Fibroblast of upper back skin (primary cell): ENCODE measurements around the gene RNF144A.
A peak's percentile ranks its signal among the peaks of the same experiment; 100 is the strongest.
"Not testable (repeated sequence)": the region's sequence is repeated elsewhere in the genome, so short reads cannot be mapped to it uniquely, and the experiment has no call there.

Source experiments
- DNase-seq: peaks from one replicate; pipeline ENCODE4 v3.0.0-alpha.2; 2013

The RNF144A gene

DNA sequence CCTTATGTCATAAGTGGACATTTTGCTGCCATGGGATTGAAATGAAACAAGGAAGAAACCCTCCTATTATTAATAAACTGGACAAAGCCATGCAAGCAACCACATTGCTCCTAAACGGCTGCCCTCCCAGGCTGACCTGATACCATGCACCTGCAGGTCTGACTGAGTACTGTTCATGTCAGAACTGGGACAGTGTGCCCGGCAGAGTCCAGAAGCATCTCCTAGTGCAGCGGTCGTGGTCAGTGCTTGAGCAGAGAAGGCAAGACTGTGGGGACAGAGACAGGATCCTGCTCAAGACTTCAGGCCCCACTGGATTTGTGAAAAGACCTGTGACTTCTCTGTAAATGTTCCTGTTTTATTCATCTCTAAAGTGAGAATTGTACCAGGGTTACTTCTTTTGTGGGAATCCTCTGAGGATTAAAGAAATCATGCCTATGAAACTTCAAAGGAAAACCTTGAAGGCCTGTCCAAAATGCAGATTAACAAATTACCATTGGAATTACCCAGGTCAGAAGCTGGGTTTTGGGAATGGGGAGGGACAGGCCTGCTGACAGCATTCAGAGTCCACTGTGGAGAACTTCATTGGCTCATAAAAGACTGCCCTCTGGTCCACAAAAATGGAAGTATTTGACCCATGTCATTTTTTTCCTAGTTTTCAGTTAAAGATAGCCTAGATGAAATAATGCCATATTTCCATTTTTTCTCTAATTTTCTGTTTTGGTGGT, 13.9 kb downstream of the RNF144A start:
- no peak for DNase-seq

DNA sequence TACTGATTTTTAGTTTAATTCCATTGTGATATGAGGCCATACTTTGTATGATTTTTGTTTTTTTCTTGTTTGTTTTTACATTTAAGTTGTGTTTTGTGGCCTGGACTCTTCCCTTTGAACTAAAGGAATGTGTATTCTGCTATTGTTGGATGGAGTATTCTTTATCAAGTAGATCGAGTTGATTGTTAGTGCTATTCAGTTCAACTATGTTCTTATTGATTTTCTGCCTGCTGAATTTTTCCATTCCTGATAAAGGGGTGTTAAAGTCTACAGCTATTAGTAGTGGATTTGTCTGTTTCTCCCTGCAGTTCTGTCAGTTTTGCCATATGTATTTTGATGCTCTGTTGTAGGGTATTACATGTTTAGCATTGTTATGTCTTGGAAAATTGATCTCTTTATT, 14.5 kb downstream of the RNF144A start:
- DNase-seq, result no peak

DNA sequence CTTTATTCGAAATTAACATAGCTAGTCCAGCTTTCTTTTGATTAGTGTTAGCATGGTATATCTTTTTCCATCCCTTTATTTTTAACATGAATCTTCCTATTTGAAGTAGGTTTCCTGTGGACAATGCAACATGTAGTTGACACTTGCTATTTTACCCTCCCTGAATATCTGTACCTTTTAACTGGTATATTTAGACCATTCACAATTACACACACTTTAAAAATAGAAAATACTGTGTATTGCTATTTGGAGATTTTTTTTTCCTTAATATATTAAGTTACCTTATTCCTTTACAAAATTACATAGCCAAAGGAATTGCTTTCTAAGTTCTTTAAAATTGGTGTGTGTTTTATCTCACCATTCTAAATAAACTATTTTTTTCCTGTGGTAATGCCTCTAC, 15.0 kb downstream of the RNF144A start:
- no peak for DNase-seq

DNA sequence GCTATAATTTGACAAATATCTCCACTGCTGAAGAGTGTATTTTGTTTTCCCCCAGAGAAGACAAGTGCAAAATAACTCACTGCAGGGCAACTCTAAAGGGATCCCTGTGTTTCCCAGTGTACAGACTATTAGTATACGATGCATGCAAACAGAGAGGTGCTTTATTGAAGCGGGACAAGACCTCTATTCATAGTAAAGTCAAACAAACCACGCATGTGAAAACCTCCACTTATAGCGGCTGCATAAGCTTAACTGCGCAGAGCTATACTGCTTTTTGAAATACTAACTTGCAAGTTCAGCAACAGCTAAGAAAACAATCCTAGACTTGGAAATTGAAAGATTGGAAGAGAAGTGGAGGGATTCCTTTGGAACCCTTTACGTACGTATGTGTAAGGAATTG, 15.6 kb downstream of the RNF144A start:
- DNase-seq, result no peak

DNA sequence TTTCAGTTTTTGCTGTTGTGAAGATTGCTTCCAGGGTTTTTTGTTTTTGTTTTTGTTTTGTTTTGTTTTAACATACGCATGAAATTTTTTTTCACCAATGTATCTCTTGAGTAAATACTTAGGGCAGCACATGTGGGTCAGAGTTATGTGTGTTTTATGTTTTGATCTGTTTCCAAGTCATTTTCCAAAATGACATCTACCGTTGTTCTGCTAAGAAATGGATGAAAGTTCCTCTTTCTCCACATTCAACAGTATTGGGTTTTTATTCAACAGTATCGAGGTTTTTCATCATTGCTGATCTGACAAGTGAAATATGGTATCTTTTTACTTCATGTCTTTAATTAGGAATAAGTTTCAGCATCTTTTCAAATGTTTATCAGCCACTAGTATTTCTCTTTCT, 16.7 kb downstream of the RNF144A start:
- no peak for DNase-seq

DNA sequence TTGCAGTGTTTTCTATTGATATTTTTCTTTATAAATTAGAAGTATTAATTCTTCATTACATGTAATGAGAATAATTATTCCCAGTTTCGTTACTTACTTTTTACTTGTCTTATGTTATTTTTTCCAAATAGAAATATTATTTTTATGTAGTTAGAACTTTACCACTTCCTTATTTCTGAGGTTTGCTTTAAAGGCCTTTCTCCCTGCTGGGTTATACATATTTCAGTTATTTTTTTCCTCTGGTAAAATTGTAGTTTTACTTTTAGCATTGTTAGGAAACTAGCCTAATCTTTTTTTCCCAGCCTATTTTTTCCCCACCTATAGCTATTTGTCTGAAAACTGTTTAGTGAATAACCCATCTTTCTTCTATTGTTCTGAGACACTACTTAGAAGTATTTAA, 17.1 kb downstream of the RNF144A start:
- DNase-seq, result no peak

DNA sequence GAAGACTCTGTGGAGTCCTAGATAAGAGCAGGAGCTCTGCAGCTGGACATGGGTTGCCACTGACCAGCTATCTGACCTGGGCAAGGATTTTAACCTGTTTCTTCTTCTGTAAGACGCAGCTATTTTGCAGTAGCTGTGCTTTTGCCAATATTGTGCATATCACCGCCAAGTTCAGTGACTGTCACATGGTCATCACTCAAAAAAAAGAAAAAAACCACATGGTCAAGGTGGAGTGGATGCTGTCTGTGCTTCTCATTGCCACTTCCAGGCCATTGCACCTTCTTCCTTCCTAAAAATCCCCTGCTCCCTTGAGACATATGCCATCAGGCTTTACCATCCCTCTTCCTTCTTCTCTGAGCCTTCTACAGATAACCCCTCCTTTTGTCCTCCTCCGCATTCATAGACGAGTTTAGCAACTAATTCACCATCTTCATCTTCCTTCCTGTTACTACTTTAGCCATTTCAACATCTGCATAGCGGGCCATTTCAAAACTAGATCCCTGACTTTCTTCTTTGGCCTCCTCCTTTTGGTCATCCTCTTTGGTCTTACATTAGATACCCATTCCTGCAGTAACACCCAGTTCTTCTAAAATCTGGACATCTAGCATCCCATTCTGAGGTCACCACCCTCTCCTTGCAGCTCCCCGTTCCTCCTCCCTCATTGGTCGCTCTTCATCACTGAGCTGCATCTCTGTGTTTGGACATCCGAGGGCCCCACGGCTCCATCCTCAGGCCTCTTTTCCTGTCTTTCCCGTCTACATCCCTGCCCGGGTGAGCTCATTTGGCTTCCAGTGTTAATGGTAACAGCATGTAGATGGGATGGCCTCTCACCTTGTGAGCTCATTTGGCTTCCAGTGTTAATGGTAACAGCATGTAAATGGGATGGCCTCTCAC, 17.8 kb downstream of the RNF144A start:
- DNase-seq, result no peak

DNA sequence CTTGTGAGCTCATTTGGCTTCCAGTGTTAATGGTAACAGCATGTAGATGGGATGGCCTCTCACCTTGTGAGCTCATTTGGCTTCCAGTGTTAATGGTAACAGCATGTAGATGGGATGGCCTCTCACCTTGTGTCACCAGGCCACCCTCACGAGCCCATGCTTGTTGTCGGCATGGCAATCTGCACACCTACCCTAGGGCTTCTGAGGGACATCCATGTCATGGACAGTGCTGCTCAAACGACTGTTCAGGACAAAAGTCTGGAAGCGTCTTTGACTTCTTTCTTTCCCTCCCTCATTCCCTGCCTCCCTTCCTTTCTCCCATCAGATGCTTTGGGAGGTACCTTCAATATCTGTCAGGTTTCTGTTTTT, 18.4 kb downstream of the RNF144A start:
- not testable (repeated sequence) for DNase-seq

DNA sequence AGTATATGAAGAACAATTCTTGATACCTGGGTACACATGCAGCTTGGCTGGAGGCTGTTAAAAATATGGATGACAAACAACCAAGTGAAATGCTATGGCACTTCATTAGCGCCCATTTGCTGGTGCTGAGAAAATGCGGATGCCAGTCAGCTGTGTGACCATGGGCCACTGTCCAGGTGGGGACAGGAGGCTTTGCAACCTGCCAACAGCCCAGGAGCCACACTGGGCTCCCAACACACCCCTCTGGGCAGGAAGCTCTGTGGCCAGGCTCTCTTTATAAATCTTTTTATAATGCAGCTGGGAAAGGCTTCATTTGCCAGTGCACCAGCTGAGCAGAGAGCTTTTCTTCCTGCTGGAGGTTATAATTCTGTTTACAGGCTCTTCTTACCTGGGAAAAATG, 19.9 kb downstream of the RNF144A start:
- DNase-seq, result no peak

DNA sequence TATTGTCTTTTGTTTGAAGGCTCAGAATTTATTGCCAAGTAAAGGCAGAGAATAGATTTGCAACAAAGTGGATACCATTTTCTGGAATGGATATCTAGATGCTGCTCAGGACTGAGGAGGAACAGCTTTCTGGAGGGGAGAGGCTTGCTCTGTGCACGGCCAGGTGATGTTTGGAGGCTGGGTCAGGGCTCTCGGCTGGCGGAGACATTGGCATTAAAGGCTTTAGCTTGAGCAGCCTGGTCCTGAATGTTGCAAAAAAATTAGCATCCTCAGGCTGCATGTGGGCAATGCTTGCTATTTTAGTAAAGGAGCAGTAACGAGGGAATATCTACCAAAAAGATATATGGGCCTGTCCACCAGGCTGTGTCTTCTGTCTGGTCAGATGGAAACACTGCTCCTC, 20.4 kb downstream of the RNF144A start:
- DNase-seq, result no peak

DNA sequence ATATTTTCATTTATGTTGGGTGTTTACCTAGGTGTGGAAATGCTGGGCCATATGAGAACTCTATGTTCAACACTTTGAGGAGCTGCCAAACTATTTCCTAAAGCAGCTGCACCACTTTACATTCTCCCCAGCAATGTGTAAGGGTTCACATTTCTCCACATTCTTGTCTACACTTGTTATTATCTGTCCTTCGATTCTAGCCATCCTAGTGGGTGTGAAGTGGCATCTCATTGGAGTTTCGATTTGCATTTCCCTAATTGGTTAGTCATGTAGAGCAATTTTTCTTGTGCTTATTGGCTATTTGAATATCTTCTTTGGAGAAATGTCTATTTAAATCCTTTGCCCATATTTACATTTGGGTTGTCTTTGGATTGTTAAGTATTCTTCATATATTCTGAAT, 21.9 kb downstream of the RNF144A start:
- DNase-seq, result no peak

DNA sequence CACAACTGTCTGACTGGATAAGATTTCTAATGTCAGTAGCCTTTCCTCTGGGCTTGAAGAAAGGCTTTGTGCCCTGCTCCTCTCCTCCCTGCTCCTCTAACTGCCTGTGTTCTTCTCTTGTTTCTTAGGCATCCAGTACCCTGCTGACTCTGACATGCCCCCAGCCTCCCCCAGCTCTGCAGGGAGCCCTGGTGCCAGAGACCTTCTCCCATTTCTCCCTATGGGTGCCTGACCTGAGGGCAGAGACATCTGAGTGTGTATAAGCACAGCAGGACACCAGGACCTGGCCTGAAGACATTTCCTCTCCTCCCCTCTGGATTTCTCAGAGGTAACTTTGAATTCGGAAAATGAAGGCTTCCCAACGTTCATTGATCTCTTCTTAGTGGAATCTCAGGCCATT, 23.6 kb downstream of the RNF144A start:
- DNase-seq, result no peak

DNA sequence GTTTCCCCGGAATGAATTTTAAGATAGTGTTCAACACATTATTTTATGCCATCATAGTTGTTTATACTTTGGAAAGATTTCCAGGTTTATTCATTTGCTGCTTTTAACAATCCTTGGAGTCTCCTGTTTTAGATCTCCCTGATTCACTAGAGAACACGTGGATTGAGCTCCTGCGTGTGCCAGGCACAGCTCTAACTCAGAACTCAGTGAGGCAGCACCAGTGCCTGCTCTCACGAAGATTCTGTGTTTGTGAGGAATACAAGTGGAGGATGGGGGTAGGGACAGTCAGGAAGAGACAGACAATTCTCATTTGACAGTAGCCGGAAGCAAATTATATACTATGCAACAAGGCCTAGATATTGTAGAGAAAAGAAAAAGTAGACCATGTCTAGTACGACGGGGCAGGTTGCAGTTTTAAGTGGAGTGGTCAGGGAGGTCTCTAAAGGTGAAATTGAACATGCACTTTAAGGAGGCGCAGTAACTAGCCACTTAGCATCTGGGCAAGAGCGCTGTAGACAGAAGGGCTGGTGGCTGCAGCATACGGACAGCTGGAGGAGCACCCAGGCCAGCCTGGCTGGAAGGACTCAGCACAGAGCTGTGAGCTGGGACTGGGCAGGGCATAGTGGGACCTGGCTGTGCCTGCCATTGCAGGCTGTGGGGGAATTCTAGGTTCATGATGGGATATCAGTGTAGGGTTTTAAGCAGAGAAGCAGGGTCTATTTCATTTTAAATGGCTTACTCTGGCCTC, 24.3 kb downstream of the RNF144A start:
- DNase-seq, result no peak

DNA sequence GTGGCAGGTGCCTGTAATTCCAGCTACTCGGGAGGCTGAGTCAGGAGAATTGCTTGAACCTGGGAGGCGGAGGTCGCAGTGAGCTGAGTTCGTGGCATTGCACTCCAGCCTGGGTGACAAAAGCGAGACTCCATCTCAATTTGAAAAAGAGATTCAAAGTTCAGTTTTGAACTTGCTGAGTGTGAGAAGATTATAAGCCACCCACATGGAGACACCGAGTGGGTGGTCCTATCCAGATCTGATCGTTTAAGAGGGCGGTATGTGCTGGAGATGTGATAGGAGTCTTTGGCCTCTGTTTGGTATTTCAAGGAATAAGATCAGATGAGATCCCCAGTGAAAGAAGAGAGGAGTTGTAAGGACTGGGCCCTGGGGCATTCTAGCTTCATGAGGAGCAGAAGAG, 25.6 kb downstream of the RNF144A start:
- DNase-seq, result no peak

DNA sequence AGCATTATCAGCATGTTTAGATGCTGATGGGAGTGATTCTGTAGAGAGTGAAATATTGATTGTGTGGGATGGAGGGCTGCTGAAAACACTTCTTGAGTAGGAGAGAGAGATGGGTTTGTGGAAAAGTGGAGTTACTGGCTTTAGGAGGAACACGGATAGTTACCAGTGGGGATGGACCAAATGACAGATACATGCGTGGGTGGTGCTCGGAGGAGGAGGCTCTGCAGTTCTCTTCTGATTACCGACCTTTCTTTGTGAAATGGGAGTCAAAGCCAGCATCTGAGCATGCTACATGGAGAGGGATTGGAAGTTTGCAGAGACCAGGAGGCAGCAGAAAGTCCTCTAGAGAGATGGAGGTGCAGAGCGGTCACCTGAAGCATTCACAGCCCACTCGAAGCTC, 26.3 kb downstream of the RNF144A start:
- DNase-seq, result no peak

DNA sequence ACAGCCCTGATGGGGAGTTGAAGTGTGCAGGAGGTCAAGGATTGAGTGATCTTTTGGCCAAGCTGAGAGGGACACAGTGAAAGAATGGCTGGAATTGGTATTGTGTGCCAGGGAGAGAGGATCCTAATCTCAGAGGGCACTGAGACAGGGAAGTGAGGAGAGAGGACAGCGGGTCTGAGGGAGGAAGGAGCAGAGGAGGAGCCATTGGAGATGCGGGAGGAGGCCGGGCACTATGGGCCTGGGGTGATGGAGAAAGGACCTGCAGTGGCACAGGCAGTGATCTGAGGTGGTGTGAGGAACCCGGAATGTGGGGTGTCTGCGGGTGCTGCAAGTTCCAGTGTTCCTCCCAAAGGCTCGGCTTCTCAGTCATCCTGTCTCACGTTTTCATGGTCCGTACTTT, 26.8 kb downstream of the RNF144A start:
- no peak for DNase-seq

DNA sequence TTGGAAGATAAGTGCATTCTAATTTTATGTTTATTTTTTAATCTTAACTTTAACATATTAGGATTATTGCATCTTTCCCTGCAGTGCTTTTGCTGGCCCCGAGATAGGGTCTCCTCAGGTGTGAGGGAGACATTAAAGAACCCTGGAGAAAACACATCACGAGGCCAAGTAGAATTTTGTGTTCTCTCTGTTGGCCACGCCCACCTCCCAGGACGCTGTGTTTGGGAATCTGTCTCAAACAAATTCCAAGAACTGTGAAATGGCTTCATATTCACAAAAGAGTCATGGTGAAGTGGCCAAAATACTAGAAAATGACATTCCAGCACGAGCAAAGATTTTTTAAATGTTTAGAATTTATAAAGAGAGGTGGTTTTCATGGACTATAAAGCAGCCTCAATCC, 27.3 kb downstream of the RNF144A start:
- no peak for DNase-seq

DNA sequence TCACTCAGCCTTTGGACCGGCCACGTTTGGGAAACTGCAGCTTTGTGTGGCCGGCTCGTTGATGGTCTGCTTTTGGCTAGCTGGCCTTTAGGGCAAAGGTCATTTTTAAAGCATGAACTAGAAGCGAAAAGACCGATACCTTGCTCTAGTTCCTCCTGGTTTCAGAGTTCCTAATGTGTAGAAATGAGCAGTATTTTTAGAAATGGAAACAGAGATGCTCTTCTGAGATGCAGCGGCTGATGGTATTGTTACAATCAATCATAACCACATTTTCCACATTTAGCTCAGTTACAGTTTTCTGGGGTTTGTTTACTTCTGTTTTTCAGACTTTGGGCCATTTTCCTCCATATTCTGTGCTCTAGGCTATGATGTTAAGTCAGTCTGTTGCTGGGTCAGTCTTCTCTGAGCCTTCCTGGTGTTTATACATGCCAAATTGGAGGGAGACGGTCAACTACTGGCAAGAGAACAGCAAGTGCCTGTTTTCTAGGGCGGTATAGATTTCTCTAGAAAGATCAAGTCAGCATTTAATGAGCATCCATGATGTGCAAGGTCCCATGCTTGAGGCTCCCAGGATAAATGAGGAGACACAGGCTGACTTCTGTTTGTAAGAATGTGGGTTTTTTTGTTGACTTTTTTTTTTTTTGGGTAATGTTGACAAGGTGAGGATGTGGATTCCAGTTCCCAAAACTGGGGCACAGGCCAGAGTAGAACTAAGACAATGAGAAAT, 28.0 kb downstream of the RNF144A start:
- no peak for DNase-seq

DNA sequence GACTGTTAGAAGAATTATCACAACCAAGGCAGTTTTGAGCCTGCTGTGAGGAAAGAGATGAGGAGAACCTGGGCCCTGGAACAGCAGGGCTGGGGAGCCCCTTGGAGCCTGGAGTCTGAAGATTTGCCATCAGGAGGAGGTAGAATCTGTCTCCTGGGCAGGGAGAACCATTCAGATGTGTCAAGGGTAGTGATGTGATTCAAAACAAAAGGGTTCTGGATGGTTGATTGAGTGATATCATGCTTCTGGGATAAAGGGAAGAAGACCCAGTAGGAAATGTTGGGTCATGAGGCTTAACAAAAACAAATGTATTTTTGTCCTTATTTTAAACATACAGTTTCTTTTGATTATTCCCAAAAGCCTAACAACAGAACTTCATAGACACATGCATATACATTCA, 28.6 kb downstream of the RNF144A start:
- DNase-seq, result no peak

DNA sequence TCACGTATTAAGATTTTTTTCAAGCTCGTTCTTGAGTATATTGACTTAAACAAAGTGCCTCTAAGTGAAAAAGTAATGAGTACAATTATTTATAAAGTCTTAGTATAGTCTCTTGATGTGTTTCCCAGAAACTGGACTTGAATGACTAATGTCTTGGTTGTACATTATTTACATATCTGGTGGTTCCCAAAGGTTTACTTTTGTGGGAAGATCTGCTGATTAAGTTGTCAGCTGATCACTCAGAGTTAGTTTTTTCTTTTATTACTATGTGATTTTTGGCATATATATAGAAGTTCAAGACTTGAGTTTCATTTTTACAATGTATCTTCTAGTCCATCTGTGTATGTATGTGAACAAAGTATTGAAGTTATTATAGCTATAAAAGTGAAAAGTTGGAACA, 29.5 kb downstream of the RNF144A start:
- DNase-seq, result peak; percentile 90

DNA sequence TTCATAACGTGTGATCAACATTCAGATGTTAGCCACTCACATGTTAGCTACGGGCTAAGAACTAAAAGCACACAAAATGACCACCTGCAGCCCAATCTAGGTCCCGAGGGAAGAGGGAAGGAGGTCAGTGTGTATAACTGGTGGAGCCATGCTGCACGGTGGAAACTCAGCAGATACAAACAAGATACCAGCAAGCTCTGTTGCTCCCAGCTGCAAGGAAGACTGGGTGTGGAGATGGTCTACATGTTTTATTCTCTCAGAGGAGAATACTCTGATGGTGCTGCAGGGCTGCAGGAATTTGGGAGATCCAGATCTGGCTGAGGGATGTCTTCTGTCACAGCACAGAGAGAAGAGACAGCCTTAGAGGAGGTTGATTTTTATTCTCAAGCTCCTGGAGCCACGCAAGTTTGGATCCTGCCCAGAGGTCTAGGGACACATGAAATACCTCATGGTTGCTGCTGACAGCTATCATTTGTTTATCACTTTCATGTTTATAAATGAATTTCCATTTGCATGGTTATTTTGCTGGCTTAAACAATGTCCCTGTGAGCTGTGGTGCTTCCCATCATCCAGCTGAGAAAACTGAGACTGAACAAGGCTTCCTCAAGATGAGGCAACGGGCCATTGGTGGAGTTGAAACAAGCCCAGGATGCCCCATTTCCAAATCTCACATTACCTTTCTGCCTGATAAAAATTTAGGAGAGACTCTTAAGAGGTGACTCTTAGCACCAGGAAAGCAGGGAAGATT, 30.9 kb downstream of the RNF144A start:
- no peak for DNase-seq

DNA sequence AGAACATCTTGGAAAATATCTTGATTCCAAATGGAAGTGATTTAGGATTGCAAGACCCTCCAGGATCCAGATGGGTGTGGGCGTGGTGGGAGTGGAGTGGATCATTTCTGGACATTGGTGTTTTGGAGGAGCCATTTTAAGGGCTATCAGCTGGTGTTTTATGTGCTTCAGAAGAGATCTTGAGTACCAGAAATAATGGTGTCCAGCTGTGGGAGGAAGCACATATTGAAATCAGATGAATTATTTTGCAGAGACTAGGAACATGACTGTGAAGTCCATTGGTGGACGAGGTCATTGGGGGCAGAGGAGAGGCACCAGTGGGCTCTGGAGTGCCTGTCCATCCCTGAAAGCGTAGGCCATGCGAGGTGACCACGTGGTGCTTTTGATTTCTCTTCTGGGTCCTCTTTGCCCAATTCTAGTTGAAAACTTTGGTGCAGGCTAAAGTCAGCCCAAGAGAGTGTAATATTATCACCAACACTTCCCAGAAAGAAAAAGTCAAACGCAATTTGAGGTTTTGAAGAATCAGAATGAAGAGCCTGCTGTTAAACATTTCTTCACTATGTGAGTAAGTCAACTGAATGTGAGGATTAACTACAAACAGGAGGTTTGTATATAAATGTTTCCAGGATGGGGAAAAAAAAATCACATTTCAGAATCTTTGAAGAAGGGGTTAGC, 31.6 kb downstream of the RNF144A start:
- peak; percentile 46 for DNase-seq
